Measurements from ENCODE around the gene ANXA4. TPM values are rescaled to one million over a fixed set of nuclear protein-coding genes. Genes with fewer than 3 reads are reported as not detected.
"Not testable (repeated sequence)": the region's sequence is repeated elsewhere in the genome, so short reads cannot be mapped to it uniquely, and the experiment has no call there.

The ANXA4 gene
- polyA plus RNA-seq, 4 donors: 289 to 764 (median 313) TPM

DNA sequence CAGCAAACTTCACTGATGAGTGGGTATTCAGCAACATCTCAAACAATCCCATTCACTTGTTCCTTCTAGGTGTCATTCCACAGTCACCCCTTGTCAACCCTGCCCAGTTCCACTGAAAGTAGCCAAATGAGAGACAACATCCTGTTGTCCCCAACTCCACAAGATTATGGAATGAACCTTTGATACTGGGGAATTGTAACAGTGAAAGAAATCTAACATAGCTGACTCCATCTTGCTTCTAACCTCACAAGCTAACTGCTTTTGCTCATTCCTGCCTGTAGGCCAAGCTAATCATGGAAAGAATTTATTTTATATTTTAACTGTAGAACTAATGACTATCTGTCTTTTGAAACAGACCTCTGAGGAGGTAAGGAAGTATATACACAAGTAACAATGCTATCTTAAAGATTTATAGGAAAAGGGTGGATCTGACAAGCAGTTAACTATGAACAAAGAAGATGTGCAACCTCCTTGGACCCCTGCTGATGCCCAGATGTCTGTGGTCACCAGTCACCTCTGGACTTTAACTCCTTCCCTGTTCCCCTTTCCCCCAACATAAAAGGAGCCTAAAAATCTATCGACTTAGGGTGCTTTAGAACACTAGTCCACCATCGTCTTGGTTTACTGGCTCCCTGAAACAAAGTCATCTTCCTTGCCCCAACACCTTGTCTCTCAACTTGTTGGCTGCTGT lies 6.9 kb upstream of the ANXA4 start:
- WGBS, 3 donors: 84 to 90% (median 84%) methylated on average over 2 of the region's 2 CpGs
- FAIRE-seq (no peak), DNase-seq (no peak)
- H3K9me3 ChIP-seq (ENCODE audit: control insufficient read depth in 2 of 2, insufficient read depth in 1 of 2, low read depth in 1 of 2, low read length in 1 of 2): no peaks in the 10 kb centered on the region
- H3K27me3 ChIP-seq (ENCODE audit: control insufficient read depth in 3 of 3, insufficient read depth in 3 of 3, low read length in 3 of 3): no peaks in the 10 kb centered on the region
- H3K36me3 ChIP-seq (ENCODE audit: control insufficient read depth in 3 of 3, insufficient read depth in 2 of 3, low read depth in 1 of 3, low read length in 3 of 3): no peaks in the 10 kb centered on the region
- H3K4me3 ChIP-seq (ENCODE audit: low read depth in 1 of 3, low read length in 3 of 3): no peak overlapping the region
- peaks cover 0 to 35% (median 0%) of the 10 kb centered on the region in 3 donors for H3K4me1 ChIP-seq (ENCODE audit: control insufficient read depth in 3 of 3, insufficient read depth in 2 of 3, low read depth in 1 of 3, low read length in 2 of 3)
- H3K27ac ChIP-seq (ENCODE audit: low read depth in 1 of 3, low read length in 2 of 3): peak overlapping the region in 1 of 3 donors; percentile 78

DNA sequence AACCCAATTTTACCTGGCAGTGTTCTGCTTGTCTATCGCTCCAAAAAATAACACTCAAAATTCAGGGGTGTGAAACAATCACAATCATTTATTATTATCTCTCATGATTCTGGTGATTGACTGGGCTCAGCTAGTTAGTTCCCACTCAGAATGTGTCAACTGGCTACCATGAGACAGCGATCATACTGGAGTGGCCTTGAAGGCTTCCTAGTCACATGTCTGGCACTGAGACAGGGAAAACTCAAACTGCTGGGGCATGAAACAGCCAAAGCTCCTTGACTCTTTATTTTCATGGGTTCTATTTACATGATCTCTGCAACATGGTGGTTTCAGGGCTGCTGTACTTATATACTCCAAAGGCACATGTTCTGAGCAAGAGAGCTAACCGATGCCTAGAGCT lies 6.2 kb upstream of the ANXA4 start:
- no peaks in the 10 kb centered on the region for H3K9me3 ChIP-seq (ENCODE audit: control insufficient read depth in 2 of 2, insufficient read depth in 1 of 2, low read depth in 1 of 2, low read length in 1 of 2)
- FAIRE-seq (no peak), DNase-seq (peak in 1 of 2 donors; percentile 47)
- no peaks in the 10 kb centered on the region for H3K27me3 ChIP-seq (ENCODE audit: control insufficient read depth in 3 of 3, insufficient read depth in 3 of 3, low read length in 3 of 3)
- no peaks in the 10 kb centered on the region for H3K36me3 ChIP-seq (ENCODE audit: control insufficient read depth in 3 of 3, insufficient read depth in 2 of 3, low read depth in 1 of 3, low read length in 3 of 3)
- H3K27ac ChIP-seq (ENCODE audit: low read depth in 1 of 3, low read length in 2 of 3): peak overlapping the region in 1 of 3 donors; percentile 78
- H3K4me3 ChIP-seq (ENCODE audit: low read depth in 1 of 3, low read length in 3 of 3): no peak overlapping the region
- WGBS, 3 donors: 83 to 91% (median 86%) methylated on average over 3 of the region's 3 CpGs
- H3K4me1 ChIP-seq (ENCODE audit: control insufficient read depth in 3 of 3, insufficient read depth in 2 of 3, low read depth in 1 of 3, low read length in 2 of 3): peaks cover 0 to 41% (median 0%) of the 10 kb centered on the region in 3 donors

DNA sequence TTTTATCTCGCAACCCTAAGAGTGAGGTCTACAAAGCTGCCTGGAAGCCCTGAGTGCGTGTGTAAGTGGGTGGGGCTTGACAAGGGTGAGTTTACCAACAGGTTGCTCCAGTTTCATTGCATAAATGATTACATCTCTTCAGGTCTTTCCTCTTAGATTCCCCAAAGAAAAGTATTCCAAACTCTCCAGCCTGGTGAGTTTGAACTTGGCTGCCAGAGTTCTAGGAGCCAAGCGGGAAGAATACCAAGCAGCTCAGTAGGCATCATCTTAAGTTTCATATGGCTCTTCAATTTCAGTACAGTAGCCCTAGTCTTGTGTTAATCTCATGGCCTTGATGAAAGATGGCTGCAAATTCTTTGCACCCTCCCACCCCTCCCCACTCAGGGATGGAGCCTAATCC lies 3.8 kb upstream of the ANXA4 start:
- FAIRE-seq; H3K27ac ChIP-seq (ENCODE audit: low read depth in 1 of 3, low read length in 2 of 3); DNase-seq; H3K27me3 ChIP-seq (ENCODE audit: control insufficient read depth in 3 of 3, insufficient read depth in 3 of 3, low read length in 3 of 3); H3K4me3 ChIP-seq (ENCODE audit: low read depth in 1 of 3, low read length in 3 of 3); H3K9me3 ChIP-seq (ENCODE audit: control insufficient read depth in 2 of 2, insufficient read depth in 1 of 2, low read depth in 1 of 2, low read length in 1 of 2); H3K36me3 ChIP-seq (ENCODE audit: control insufficient read depth in 3 of 3, insufficient read depth in 2 of 3, low read depth in 1 of 3, low read length in 3 of 3): not testable (repeated sequence)
- 50 to 62% (median 57%) methylated on average over 2 to 3 of the region's 3 CpGs for WGBS, 3 donors
- peaks cover 0 to 43% (median 0%) of the 10 kb centered on the region in 3 donors for H3K4me1 ChIP-seq (ENCODE audit: control insufficient read depth in 3 of 3, insufficient read depth in 2 of 3, low read depth in 1 of 3, low read length in 2 of 3)

DNA sequence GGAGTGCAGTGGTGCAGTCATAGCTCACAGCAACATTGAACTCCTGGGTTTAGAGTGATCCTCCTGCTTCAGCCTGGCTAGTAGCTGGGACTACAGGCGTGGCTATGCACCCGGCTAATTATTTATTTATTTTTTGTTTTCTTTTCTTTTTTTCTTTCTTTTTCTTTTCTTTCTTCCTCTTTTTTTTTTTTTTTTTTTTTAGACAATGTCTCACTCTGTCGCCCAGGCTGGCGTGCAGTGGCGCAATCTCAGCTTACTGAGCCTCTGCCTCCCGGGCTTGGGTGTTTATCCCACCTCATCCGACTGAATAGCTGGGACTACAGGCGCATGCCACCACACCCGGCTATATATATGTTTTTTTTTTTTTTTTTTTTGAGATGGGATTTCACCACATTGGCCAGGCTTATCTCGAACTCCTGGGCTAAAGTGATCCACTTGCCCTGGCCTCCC lies 1.4 kb upstream of the ANXA4 start:
- no peak for FAIRE-seq
- Histone ChIP-seq H3K36me3 (ENCODE audit: control insufficient read depth in 3 of 3, insufficient read depth in 2 of 3, low read depth in 1 of 3, low read length in 3 of 3) (peaks cover 0 to 9% (median 0%) of the 10 kb centered on the region in 3 donors), H3K27ac (ENCODE audit: low read depth in 1 of 3, low read length in 2 of 3) (peak overlapping the region in 2 of 3 donors; percentile 52 to 93), H3K4me1 (ENCODE audit: control insufficient read depth in 3 of 3, insufficient read depth in 2 of 3, low read depth in 1 of 3, low read length in 2 of 3) (peaks cover 0 to 25% (median 4%) of the 10 kb centered on the region in 3 donors), H3K4me3 (ENCODE audit: low read depth in 1 of 3, low read length in 3 of 3) (peak overlapping the region in 1 of 3 donors; percentile 81), H3K9me3 (ENCODE audit: control insufficient read depth in 2 of 2, insufficient read depth in 1 of 2, low read depth in 1 of 2, low read length in 1 of 2) (no peaks in the 10 kb centered on the region), H3K27me3 (ENCODE audit: control insufficient read depth in 3 of 3, insufficient read depth in 3 of 3, low read length in 3 of 3) (no peaks in the 10 kb centered on the region)
- DNase-seq: peak; percentile 61 to 74
- WGBS, 3 donors: 12 to 58% (median 37%) methylated on average over 10 of the region's 10 CpGs

DNA sequence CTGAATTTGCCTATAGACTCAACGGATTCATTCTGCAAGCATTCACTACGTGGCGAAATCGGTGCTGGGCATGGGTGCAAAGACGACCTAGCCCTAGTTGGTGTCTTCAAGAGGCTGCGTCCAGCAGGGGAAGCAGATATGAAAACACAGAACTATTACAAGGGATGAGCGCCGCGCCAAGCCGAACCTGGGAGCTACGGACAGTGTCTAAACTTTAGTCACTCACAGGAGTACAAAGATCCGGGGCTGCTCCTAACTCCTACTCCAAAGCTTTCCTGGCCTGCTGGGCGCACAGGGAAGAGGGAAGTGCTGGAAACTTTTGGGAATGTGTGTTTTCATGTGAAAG lies 732 bp upstream of the ANXA4 start:
- no peaks in the 10 kb centered on the region for H3K9me3 ChIP-seq (ENCODE audit: control insufficient read depth in 2 of 2, insufficient read depth in 1 of 2, low read depth in 1 of 2, low read length in 1 of 2)
- peak overlapping the region; percentile 81 to 97 (median 93) for H3K4me3 ChIP-seq (ENCODE audit: low read depth in 1 of 3, low read length in 3 of 3)
- 1 to 5% (median 4%) methylated on average over 13 of the region's 13 CpGs for WGBS, 3 donors
- no peaks in the 10 kb centered on the region for H3K27me3 ChIP-seq (ENCODE audit: control insufficient read depth in 3 of 3, insufficient read depth in 3 of 3, low read length in 3 of 3)
- H3K4me1 ChIP-seq (ENCODE audit: control insufficient read depth in 3 of 3, insufficient read depth in 2 of 3, low read depth in 1 of 3, low read length in 2 of 3): peaks cover 0 to 19% (median 4%) of the 10 kb centered on the region in 3 donors
- peak overlapping the region; percentile 92 to 94 (median 93) for H3K27ac ChIP-seq (ENCODE audit: low read depth in 1 of 3, low read length in 2 of 3)
- no peak for FAIRE-seq
- peak; percentile 70 to 81 for DNase-seq
- H3K36me3 ChIP-seq (ENCODE audit: control insufficient read depth in 3 of 3, insufficient read depth in 2 of 3, low read depth in 1 of 3, low read length in 3 of 3): peaks cover 0 to 13% (median 0%) of the 10 kb centered on the region in 3 donors

DNA sequence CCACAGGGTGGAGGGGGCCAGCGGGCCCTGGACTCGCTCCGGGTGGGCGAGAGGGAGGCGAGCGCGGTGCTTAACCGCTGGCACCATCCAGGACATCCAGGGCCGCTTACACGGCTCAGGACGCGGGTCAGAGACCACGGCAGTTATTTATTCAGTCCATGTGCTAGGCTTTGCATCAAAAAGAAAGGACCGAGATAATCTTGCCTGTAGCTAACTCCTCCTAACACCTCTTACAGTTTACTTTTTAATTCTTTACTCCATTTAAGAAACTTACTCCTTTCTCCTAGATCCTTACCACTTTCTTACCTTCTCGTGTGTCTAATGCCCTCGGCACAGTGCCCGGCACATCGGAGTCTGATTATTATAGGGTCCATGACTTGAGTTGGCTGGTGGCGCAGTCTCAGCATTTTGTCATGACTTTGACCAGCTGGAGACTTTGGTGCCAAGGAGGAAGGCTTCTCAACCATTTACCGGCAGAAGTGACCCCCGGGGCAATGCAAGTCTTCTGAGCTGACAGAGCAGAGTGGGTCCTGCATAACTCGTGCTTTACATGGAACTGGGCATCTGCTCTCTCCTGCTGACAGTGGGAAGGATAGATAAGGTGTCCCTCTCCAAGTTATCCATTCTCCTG lies 503 bp downstream of the ANXA4 start:
- FAIRE-seq (no peak), DNase-seq (peak; percentile 47 to 50)
- H3K27ac ChIP-seq (ENCODE audit: low read depth in 1 of 3, low read length in 2 of 3): peak overlapping the region; percentile 92 to 94 (median 93)
- peaks cover 0 to 18% (median 0%) of the 10 kb centered on the region in 3 donors for H3K36me3 ChIP-seq (ENCODE audit: control insufficient read depth in 3 of 3, insufficient read depth in 2 of 3, low read depth in 1 of 3, low read length in 3 of 3)
- H3K4me3 ChIP-seq (ENCODE audit: low read depth in 1 of 3, low read length in 3 of 3): peak overlapping the region; percentile 81 to 97 (median 93)
- H3K4me1 ChIP-seq (ENCODE audit: control insufficient read depth in 3 of 3, insufficient read depth in 2 of 3, low read depth in 1 of 3, low read length in 2 of 3): peaks cover 2 to 25% (median 4%) of the 10 kb centered on the region in 3 donors
- H3K27me3 ChIP-seq (ENCODE audit: control insufficient read depth in 3 of 3, insufficient read depth in 3 of 3, low read length in 3 of 3): no peaks in the 10 kb centered on the region
- no peaks in the 10 kb centered on the region for H3K9me3 ChIP-seq (ENCODE audit: control insufficient read depth in 2 of 2, insufficient read depth in 1 of 2, low read depth in 1 of 2, low read length in 1 of 2)
- 6 to 15% (median 9%) methylated on average over 11 to 22 of the region's 22 CpGs for WGBS, 3 donors

DNA sequence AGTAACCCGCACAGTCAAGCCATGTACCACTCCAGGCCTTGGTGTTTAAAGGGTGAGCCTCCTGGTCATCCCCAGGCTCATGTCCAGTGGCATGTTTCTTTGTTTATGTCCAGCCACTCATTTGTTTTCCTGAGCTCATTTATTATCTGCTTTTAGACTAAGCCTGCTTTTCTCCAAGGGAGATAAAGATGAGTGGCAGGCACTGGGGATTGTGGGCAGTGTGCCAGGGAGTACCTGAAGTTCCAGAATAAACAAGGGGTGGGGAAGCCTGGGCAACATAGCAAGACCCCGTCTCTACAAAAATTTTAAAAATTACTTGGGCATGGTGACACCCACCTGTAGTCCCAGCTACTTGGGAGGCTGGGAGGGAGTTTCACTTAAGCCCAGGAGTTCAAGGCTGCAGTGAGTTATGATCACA lies 1.9 kb downstream of the ANXA4 start:
- Histone ChIP-seq H3K4me1 (ENCODE audit: control insufficient read depth in 3 of 3, insufficient read depth in 2 of 3, low read depth in 1 of 3, low read length in 2 of 3) (peaks cover 4 to 23% (median 4%) of the 10 kb centered on the region in 3 donors), H3K4me3 (ENCODE audit: low read depth in 1 of 3, low read length in 3 of 3) (peak overlapping the region in 2 of 3 donors; percentile 81 to 93), H3K27ac (ENCODE audit: low read depth in 1 of 3, low read length in 2 of 3) (peak overlapping the region; percentile 35 to 93 (median 72)), H3K36me3 (ENCODE audit: control insufficient read depth in 3 of 3, insufficient read depth in 2 of 3, low read depth in 1 of 3, low read length in 3 of 3) (peaks cover 0 to 29% (median 0%) of the 10 kb centered on the region in 3 donors), H3K9me3 (ENCODE audit: control insufficient read depth in 2 of 2, insufficient read depth in 1 of 2, low read depth in 1 of 2, low read length in 1 of 2) (no peaks in the 10 kb centered on the region), H3K27me3 (ENCODE audit: control insufficient read depth in 3 of 3, insufficient read depth in 3 of 3, low read length in 3 of 3) (no peaks in the 10 kb centered on the region)
- FAIRE-seq: no peak
- WGBS, 3 donors: 51 to 76% (median 59%) methylated on average over 2 of the region's 2 CpGs
- peak; percentile 34 to 49 for DNase-seq

DNA sequence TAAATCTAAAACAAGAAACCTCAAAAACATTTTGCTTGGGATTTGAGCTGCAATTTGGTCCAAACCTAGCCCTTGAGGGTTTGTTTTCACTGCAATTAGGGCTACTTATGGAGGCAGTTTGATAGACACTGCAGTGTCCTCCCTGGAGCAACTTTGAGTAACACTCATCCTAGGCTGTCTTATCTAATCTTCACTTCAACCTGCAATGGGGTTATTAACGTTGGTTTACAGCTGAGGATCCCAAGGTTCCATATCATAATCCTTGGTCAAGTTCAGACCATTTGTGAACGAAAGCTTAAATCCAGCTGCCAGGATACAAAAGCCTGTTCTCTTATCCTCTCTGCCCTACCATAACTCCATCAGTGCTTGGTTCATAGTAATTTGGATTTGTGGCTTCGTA lies 2.5 kb downstream of the ANXA4 start:
- no peaks in the 10 kb centered on the region for H3K9me3 ChIP-seq (ENCODE audit: control insufficient read depth in 2 of 2, insufficient read depth in 1 of 2, low read depth in 1 of 2, low read length in 1 of 2)
- H3K4me1 ChIP-seq (ENCODE audit: control insufficient read depth in 3 of 3, insufficient read depth in 2 of 3, low read depth in 1 of 3, low read length in 2 of 3): peaks cover 4 to 24% (median 4%) of the 10 kb centered on the region in 3 donors
- 18 to 61% (median 42%) methylated on average over 3 of the region's 3 CpGs for WGBS, 3 donors
- H3K36me3 ChIP-seq (ENCODE audit: control insufficient read depth in 3 of 3, insufficient read depth in 2 of 3, low read depth in 1 of 3, low read length in 3 of 3): peaks cover 0 to 31% (median 0%) of the 10 kb centered on the region in 3 donors
- H3K27ac ChIP-seq (ENCODE audit: low read depth in 1 of 3, low read length in 2 of 3): peak overlapping the region; percentile 8 to 93 (median 16)
- H3K4me3 ChIP-seq (ENCODE audit: low read depth in 1 of 3, low read length in 3 of 3): peak overlapping the region in 2 of 3 donors; percentile 44 to 81
- FAIRE-seq (no peak), DNase-seq (peak; percentile 56 to 66)
- no peaks in the 10 kb centered on the region for H3K27me3 ChIP-seq (ENCODE audit: control insufficient read depth in 3 of 3, insufficient read depth in 3 of 3, low read length in 3 of 3)

Measured in small intestine (tissue), 7 donors.